Liver (tissue), 3 donors: ENCODE data around the gene NAA38.

Experiments used
- ATF3 ChIP-seq: IDR thresholded peaks from 2 replicates; pipeline ENCODE4 v1.6.1; 2016; ENCODE audit warnings: antibody characterized with exemption
- CTCF ChIP-seq: fragments of 150-350 bp; IDR thresholded peaks from 2 replicates; pipeline ENCODE4 v1.5.1; 2017; ENCODE audit warnings: improper control_type of control experiment, low read depth, low read length; ENCODE audit not compliant: missing input control
- EGR1 ChIP-seq, 2 donors: IDR thresholded peaks; 2 replicates each; pipeline ENCODE4 v1.6.1; 2016 to 2018; ENCODE audit warnings: antibody characterized with exemption in 2 of 2, low read depth in 2 of 2
- GABPA ChIP-seq, 2 donors: IDR thresholded peaks in 1 of 2; conservative IDR thresholded peaks in 1 of 2; 2 replicates each; pipeline ENCODE4 v1.6.1; 2016; ENCODE audit warnings: antibody characterized with exemption in 2 of 2, mild to moderate bottlenecking in 1 of 2, moderate library complexity in 1 of 2
- JUND ChIP-seq, 2 donors: IDR thresholded peaks; 2 replicates each; pipeline ENCODE4 v1.6.1; 2016; ENCODE audit warnings: antibody characterized with exemption in 2 of 2
- MAX ChIP-seq: IDR thresholded peaks from 2 replicates; pipeline ENCODE4 v1.6.1; 2016; ENCODE audit warnings: antibody characterized with exemption
- NR2F2 ChIP-seq: IDR thresholded peaks from 2 replicates; pipeline ENCODE4 v1.6.1; 2016; ENCODE audit warnings: antibody characterized with exemption
- RAD21 ChIP-seq, 2 donors: IDR thresholded peaks; 2 replicates each; pipeline ENCODE4 v1.6.1; 2016; ENCODE audit warnings: antibody characterized with exemption in 2 of 2, mild to moderate bottlenecking in 2 of 2
- SP1 ChIP-seq: IDR thresholded peaks from 2 replicates; pipeline ENCODE4 v1.6.1; 2018; ENCODE audit warnings: antibody characterized with exemption, mild to moderate bottlenecking
- TAF1 ChIP-seq: conservative IDR thresholded peaks from 2 replicates; pipeline ENCODE4 v1.6.1; 2016; ENCODE audit warnings: antibody characterized with exemption, mild to moderate bottlenecking
- YY1 ChIP-seq: IDR thresholded peaks from 2 replicates; pipeline ENCODE4 v1.6.1; 2016; ENCODE audit warnings: antibody characterized with exemption, mild to moderate bottlenecking
- ZBTB33 ChIP-seq: IDR thresholded peaks from 2 replicates; pipeline ENCODE4 v1.6.1; 2016; ENCODE audit warnings: antibody characterized with exemption
- donor health status: healthy.
- donor health status: healthy.

- no peak for TF ChIP-seq CTCF
- TF ChIP-seq MAX = no peak
- TF ChIP-seq YY1 = no peak
- no peak for TF ChIP-seq SP1
- TF ChIP-seq ZBTB33 = no peak
- TF ChIP-seq GABPA (IDR thresholded peaks at IDR 0.05 in 1 of 2, conservative IDR thresholded peaks at IDR 0.05 in 1 of 2) = no peak
- TF ChIP-seq TAF1 = no peak
- TF ChIP-seq ATF3 = no peak
- no peak for TF ChIP-seq RAD21 (IDR thresholded peaks at IDR 0.05)
- TF ChIP-seq EGR1 (IDR thresholded peaks at IDR 0.05; ENCODE audit: low read depth in 2 of 2) = no peak
- no peak for TF ChIP-seq JUND (IDR thresholded peaks at IDR 0.05)
- TF ChIP-seq NR2F2 = no peak
Measured at GRCh38 chr17:7882629-7883028, 25.3 kb upstream of the NAA38 start.
